Tibial artery (tissue), 4 donors: ENCODE results near the gene WDR43.

Experiments
- DNase-seq, 2 donors: peaks; one replicate each; pipeline ENCODE4 v3.0.0-alpha.2; 2019
- H3K27ac ChIP-seq, 2 donors: fragments of 200-600 bp; sonication (generic) in 1 of 2; 1 replicate in 1 of 2; 2 replicates in 1 of 2; pipeline ENCODE4 v1.5.1; 2018 to 2019; ENCODE audit warnings: mild to moderate bottlenecking in 1 of 2
- H3K27me3 ChIP-seq, 2 donors: fragments of 200-600 bp; sonication (generic) in 1 of 2; one replicate each; pipeline versions ENCODE4 v1.5.1 to v1.6.0; 2016 to 2019
- H3K36me3 ChIP-seq, 3 donors: fragments of 200-600 bp; sonication (generic) in 2 of 3; one replicate each; pipeline ENCODE4 v1.5.1; 2016 to 2019; ENCODE audit warnings: mild to moderate bottlenecking in 2 of 3
- H3K4me1 ChIP-seq, 4 donors: fragments of 200-600 bp; sonication (generic) in 2 of 4; 1 replicate in 3 of 4; 2 replicates in 1 of 4; pipeline ENCODE4 v1.5.1; 2016 to 2019
- H3K4me3 ChIP-seq, 2 donors: fragments of 200-600 bp; sonication (generic) in 1 of 2; 1 replicate in 1 of 2; 2 replicates in 1 of 2; pipeline ENCODE4 v1.5.1; 2018 to 2019; ENCODE audit warnings: mild to moderate bottlenecking in 2 of 2
- H3K9me3 ChIP-seq, 3 donors: fragments of 200-600 bp; sonication (generic) in 1 of 3; one replicate each; pipeline ENCODE4 v1.5.1; 2016 to 2019
- CTCF ChIP-seq, 2 experiments: fragments of 200-600 bp in 1 of 2; fragments of 450-650 bp in 1 of 2; IDR thresholded peaks; one replicate each; pipeline ENCODE4 v1.5.1; 2017 to 2019; ENCODE audit warnings: antibody characterized with exemption in 2 of 2, mild to moderate bottlenecking in 1 of 2, moderate library complexity in 1 of 2
- intact Hi-C: fragments of 100-400 bp; cut with DNase I; formaldehyde crosslinking; loops from one replicate; pipeline ENCODE4 v1.15.0; 2023; ENCODE audit warnings: low total_unique reads

Gene WDR43

DNA sequence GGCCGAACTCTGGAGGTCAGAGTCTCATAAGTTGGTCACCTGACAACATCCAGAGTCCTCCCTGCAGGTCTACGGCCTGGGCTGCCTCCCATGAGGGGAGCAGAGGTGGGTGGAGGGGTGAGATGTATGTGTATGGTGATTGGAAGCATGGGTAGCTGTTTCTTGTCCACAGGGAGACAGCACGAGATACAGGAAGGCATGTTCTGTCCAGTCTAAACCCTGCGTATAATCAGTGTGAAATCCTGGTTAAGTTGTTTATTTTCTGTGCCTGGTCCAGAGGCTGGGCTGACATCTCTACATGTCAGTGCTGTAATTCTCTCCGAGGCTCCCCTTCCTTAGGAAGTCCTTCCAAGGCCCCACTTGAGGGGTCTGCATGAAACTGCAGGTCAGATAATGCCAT lies 95.5 kb downstream of the WDR43 start:
- H3K27me3 ChIP-seq: no peaks in the 10 kb centered on the region
- no peaks in the 10 kb centered on the region for H3K36me3 ChIP-seq
- H3K27ac ChIP-seq: no peak overlapping the region
- no peak overlapping the region for H3K4me3 ChIP-seq
- no peak for DNase-seq
- peaks cover 0 to 10% (median 4%) of the 10 kb centered on the region in 4 donors for H3K4me1 ChIP-seq
- TF ChIP-seq CTCF (IDR thresholded peaks at IDR 0.05): no peak
- intact Hi-C loops: no loop called here
- no peaks in the 10 kb centered on the region for H3K9me3 ChIP-seq

GRCh38 chr2:28990445-28990844 lies 96.0 kb downstream of the WDR43 start:
- Histone ChIP-seq H3K4me3 (no peak overlapping the region), H3K27me3 (no peaks in the 10 kb centered on the region), H3K4me1 (peaks cover 0 to 10% (median 4%) of the 10 kb centered on the region in 4 donors), H3K36me3 (no peaks in the 10 kb centered on the region), H3K27ac (no peak overlapping the region), H3K9me3 (no peaks in the 10 kb centered on the region)
- TF ChIP-seq CTCF (IDR thresholded peaks at IDR 0.05): no peak
- intact Hi-C loops: no loop called here
- no peak for DNase-seq

DNA sequence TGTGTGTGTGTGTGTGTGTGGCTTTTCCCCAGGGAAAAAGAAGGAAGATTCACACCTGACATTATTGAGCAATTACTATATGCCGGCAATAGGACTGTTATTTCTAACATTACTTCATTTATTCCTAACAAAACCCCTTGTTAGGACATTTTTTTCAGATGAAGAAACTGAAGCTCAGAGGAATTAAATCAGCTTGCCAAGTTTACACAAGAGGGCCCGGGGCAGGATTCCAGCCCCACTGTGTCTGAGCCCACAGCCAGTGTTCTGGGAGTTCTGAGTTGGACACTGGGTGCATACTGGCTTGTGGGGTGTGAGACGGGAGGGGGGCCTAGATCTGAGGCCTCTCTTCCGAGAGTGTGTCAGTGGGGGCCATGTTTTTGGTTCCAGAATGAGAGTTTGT lies 96.6 kb downstream of the WDR43 start:
- H3K9me3 ChIP-seq: no peaks in the 10 kb centered on the region
- peaks cover 0 to 10% (median 4%) of the 10 kb centered on the region in 4 donors for H3K4me1 ChIP-seq
- DNase-seq: peak in 1 of 2 donors; percentile 64
- no peak overlapping the region for H3K27ac ChIP-seq
- H3K27me3 ChIP-seq: no peaks in the 10 kb centered on the region
- no peak overlapping the region for H3K4me3 ChIP-seq
- TF ChIP-seq CTCF (IDR thresholded peaks at IDR 0.05): no peak
- intact Hi-C loops: no loop called here
- no peaks in the 10 kb centered on the region for H3K36me3 ChIP-seq

DNA sequence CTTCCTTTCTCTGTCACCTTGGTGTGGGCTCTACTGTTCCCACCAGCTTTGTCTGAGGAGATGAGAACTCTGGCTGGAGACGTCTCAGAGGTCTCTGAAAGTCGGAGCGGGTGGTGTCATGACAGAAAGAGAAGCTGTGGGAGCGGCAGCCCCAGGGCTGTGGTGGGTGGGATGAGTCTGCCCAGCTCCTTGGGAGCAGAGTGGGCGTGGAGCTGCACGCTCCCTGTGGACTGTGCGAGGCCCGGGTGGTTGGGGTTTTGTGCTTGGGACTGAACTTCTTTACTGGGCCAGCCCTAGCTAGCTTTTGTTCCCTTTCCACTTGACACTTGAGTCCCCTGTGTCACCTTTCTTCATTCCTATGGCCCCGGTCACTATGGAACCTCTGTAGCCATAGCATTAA lies 97.0 kb downstream of the WDR43 start:
- Histone ChIP-seq H3K4me1 (peaks cover 0 to 10% (median 4%) of the 10 kb centered on the region in 4 donors), H3K4me3 (no peak overlapping the region), H3K36me3 (no peaks in the 10 kb centered on the region), H3K9me3 (no peaks in the 10 kb centered on the region), H3K27ac (no peak overlapping the region), H3K27me3 (no peaks in the 10 kb centered on the region)
- intact Hi-C loops: no loop called here
- no peak for TF ChIP-seq CTCF (IDR thresholded peaks at IDR 0.05)
- no peak for DNase-seq

GRCh38 chr2:28993206-28993960 lies 98.9 kb downstream of the WDR43 start:
- TF ChIP-seq CTCF (IDR thresholded peaks at IDR 0.05): no peak
- peaks cover 0 to 10% (median 4%) of the 10 kb centered on the region in 4 donors for H3K4me1 ChIP-seq
- H3K36me3 ChIP-seq: no peaks in the 10 kb centered on the region
- no peaks in the 10 kb centered on the region for H3K9me3 ChIP-seq
- no peak overlapping the region for H3K27ac ChIP-seq
- no peak for DNase-seq
- intact Hi-C loops: no loop called here
- H3K4me3 ChIP-seq: no peak overlapping the region
- no peaks in the 10 kb centered on the region for H3K27me3 ChIP-seq
